GM12891 (cell line): Measurements from ENCODE around the gene CASP6.
A peak's percentile ranks its signal among the peaks of the same experiment; 100 is the strongest.
"Not testable (repeated sequence)": the region's sequence is repeated elsewhere in the genome, so short reads cannot be mapped to it uniquely, and the experiment has no call there.

Source experiments
- DNase-seq: peaks from one replicate; pipeline ENCODE4 v3.0.0; 2011; ENCODE audit warnings: low spot score; ENCODE audit not compliant: insufficient read length
- FAIRE-seq: peaks from 2 replicates; lab custom pipeline; 2011; peaks lifted over from hg19 to GRCh38; lab: Jason Lieb, UNC
- PAX5 ChIP-seq: IDR thresholded peaks from 2 replicates; pipeline ENCODE4 v1.6.1; 2011; ENCODE audit warnings: low read length, moderate library complexity, mild to moderate bottlenecking; ENCODE audit not compliant: insufficient read depth, severe bottlenecking
- POLR2A ChIP-seq: IDR thresholded peaks from 2 replicates; pipeline ENCODE4 v1.6.1; 2011; ENCODE audit warnings: low read depth, low read length, control low read depth
- POLR2AphosphoS5 ChIP-seq: IDR thresholded peaks from 2 replicates; pipeline ENCODE4 v1.6.1; 2011; ENCODE audit warnings: low read depth, low read length, control low read depth
- POU2F2 ChIP-seq: IDR thresholded peaks from 2 replicates; pipeline ENCODE4 v1.6.1; 2011; ENCODE audit warnings: low read depth, mild to moderate bottlenecking, control low read depth, low read length, moderate library complexity
- SPI1 ChIP-seq: IDR thresholded peaks from 2 replicates; pipeline ENCODE4 v1.6.1; 2011; ENCODE audit warnings: low read depth, low read length, control low read depth
- TAF1 ChIP-seq: IDR thresholded peaks from 2 replicates; pipeline ENCODE4 v1.6.1; 2011; ENCODE audit warnings: low read depth, low read length, control low read depth

Gene CASP6

GRCh38 chr4:109691411-109691920, 11.8 kb downstream of the CASP6 start:
- TF ChIP-seq TAF1 (no peak), POU2F2 (no peak), POLR2AphosphoS5 (no peak), PAX5 (no peak), SPI1 (no peak), POLR2A (no peak)
- FAIRE-seq (no peak), DNase-seq (no peak)

- no peak for DNase-seq
- FAIRE-seq, result peak; percentile 79
- TF ChIP-seq POU2F2, result no peak
- TF ChIP-seq POLR2AphosphoS5, result no peak
- TF ChIP-seq PAX5, result no peak
- TF ChIP-seq POLR2A, result no peak
- TF ChIP-seq TAF1, result no peak
- no peak for TF ChIP-seq SPI1
These were observed 12.4 kb downstream of the CASP6 start for GRCh38 chr4:109690690-109691410.

GRCh38 chr4:109684727-109685126, 18.5 kb downstream of the CASP6 start:
- no peak for DNase-seq
- FAIRE-seq, result no peak
- TF ChIP-seq POU2F2, result no peak
- no peak for TF ChIP-seq PAX5

- TF ChIP-seq POU2F2 (no peak), SPI1 (peak; percentile 18; the same call in 1 of the 2 replicates)
- FAIRE-seq (no peak), DNase-seq (no peak)
These were observed 19.5 kb downstream of the CASP6 start for GRCh38 chr4:109683621-109684253.

- DNase-seq (no peak), FAIRE-seq (no peak)
- no peak for TF ChIP-seq PAX5
- no peak for TF ChIP-seq POLR2A
These were observed 20.4 kb downstream of the CASP6 start for GRCh38 chr4:109682875-109683274.

- DNase-seq, FAIRE-seq: not testable (repeated sequence)
These were observed 24.3 kb downstream of the CASP6 start for GRCh38 chr4:109678925-109679324.

GRCh38 chr4:109678472-109678871, 24.8 kb downstream of the CASP6 start:
- not testable (repeated sequence) for DNase-seq, FAIRE-seq

GRCh38 chr4:109676886-109677285, 26.4 kb downstream of the CASP6 start:
- DNase-seq (no peak), FAIRE-seq (no peak)
- TF ChIP-seq PAX5, result no peak
- TF ChIP-seq TAF1, result no peak
- no peak for TF ChIP-seq SPI1
- no peak for TF ChIP-seq POLR2A
- no peak for TF ChIP-seq POLR2AphosphoS5
- TF ChIP-seq POU2F2, result no peak

GRCh38 chr4:109675843-109676242, 27.4 kb downstream of the CASP6 start:
- TF ChIP-seq TAF1 (no peak), POLR2AphosphoS5 (no peak), SPI1 (no peak), POLR2A (no peak), POU2F2 (no peak), PAX5 (no peak)
- no peak for FAIRE-seq
- no peak for DNase-seq

GRCh38 chr4:109675181-109675580, 28.1 kb downstream of the CASP6 start:
- FAIRE-seq (no peak), DNase-seq (no peak)
- TF ChIP-seq POLR2A (no peak), SPI1 (no peak)

GRCh38 chr4:109673303-109673702, 29.9 kb downstream of the CASP6 start:
- no peak for DNase-seq
- no peak for TF ChIP-seq POU2F2
- no peak for TF ChIP-seq PAX5
- no peak for TF ChIP-seq POLR2AphosphoS5
- TF ChIP-seq POLR2A, result no peak
- TF ChIP-seq TAF1, result no peak
- no peak for TF ChIP-seq SPI1
- FAIRE-seq, result no peak
